Activated CD4-positive, alpha-beta T cell treated with anti-CD3 and anti-CD28 coated beads, Interleukin-2, amount 50 U/mL, for 16 hours (primary cell): ENCODE results near the gene TCTN1.
"Not testable (repeated sequence)": the region's sequence is repeated elsewhere in the genome, so short reads cannot be mapped to it uniquely, and the experiment has no call there.

Experiments
- DNase-seq: peaks from one replicate; pipeline ENCODE4 v3.0.0-alpha.2; 2020

TCTN1 gene

DNA sequence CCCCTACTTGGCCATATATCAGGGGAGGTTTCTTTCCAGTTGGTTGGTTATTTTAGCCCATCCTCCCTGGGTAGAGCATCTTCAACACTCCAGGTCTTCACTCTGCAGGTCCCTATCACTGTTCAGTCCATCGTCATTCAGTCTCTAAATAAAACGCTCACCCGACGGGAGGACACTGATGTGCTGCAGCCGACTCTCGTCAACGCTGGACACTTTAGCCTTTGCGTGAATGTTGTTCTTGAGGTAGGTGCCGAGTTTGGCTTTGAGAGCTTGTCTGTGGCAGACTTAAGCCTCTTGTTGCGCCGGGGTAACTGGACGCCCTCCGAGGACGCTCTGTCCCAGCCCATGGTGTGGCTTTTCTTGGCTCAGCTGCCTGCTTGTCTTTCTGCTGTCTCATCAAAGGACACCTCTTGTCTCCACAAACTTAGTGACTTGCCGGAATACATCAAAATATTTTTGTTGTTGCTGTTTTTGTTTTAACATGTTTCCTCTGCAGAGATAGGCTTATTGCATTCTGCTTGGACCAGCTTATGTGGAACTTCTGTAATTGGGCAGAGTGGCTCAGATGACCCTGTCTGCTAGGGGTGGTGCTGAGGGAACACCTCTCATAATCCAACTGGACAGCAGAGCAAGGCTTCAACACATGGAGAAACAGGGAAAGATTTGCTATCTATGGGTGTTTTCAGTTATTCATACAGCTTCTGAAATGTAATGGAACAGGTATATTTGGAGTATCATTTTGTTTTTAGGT, 26.5 kb downstream of the TCTN1 start:
- no peak for DNase-seq

DNA sequence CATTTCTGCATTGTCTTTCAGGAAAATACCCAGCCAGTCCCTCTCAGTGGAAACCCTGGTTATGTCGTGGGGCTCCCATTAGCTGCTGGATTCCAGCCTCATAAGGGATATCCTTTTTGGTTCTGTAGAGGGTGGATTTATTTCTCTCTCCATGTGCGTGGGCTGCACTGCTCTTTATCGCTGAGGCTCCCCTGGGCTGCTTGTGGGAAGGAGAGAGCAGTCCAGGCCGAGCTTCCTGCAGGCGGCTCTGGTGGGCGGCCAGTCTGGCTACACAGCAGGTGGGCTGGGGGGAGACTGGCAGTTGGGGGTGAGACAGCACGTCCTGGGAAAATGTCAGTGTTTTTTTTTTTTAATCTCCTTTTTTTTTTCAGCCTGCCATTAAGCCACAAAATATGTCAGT, 27.6 kb downstream of the TCTN1 start:
- no peak for DNase-seq

DNA sequence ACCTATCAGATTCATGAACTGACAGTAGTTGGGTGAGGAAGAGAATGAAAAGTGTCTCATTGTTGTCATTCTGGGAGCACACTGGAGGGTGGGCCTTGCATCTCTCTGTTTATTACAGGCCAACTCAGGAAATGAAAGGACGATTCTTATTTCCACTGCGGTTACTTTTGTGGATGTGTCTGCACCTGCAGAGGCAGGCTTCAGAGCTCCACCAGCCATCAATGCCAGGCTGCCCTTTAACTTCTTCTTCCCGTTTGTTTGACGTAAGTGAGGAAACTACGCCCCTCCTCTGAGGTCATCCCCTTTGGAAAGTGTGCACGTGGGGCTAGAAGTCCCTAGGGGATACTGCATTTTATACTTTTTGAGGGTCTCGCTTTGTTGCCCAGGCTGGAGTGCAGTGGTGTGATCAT, 33.7 kb downstream of the TCTN1 start:
- peak; percentile 30 for DNase-seq

DNA sequence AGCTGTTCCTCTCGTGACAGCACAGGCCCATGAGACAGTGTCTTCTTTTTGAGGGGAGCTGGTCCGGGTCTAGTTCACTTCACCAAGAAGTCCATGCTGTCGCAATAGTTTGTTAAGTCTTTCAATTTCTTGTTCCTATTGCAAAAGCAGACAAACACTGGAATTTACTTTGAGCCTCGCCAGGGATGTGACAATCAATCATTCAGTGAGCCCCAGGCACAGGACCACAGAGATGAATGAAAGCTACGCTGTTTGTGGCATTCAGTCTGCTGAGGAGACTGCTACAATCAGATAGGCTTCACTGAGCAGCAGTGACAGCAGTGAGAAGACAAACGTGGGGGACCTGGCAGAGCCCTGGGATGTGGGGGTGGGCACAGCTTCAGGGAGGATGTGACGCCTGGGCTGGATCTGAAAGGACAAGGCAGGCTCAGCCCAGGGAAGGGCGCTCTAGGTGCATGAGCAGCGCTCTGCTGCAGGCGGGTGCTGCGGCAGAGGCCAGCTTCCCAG, 35.5 kb downstream of the TCTN1 start:
- DNase-seq: no peak

DNA sequence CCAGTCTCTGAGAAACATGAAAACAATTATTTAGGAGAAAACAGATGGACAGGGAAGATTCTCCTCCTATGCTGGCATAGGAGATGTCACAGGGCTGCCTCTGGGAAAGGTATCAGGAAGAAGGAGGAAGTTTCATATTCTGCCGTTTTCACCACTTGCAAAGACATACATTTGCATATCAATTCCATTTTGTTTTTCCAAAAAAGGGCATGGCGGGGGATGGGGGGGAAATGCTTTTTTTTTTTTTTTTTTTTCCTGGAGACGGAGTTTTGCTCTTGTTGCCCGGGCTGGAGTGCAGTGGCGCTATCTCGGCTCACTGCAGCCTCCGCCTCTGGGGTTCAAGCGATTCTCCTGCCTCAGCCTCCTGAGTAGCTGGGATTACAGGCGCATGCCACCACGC, 40.3 kb downstream of the TCTN1 start:
- DNase-seq: not testable (repeated sequence)

DNA sequence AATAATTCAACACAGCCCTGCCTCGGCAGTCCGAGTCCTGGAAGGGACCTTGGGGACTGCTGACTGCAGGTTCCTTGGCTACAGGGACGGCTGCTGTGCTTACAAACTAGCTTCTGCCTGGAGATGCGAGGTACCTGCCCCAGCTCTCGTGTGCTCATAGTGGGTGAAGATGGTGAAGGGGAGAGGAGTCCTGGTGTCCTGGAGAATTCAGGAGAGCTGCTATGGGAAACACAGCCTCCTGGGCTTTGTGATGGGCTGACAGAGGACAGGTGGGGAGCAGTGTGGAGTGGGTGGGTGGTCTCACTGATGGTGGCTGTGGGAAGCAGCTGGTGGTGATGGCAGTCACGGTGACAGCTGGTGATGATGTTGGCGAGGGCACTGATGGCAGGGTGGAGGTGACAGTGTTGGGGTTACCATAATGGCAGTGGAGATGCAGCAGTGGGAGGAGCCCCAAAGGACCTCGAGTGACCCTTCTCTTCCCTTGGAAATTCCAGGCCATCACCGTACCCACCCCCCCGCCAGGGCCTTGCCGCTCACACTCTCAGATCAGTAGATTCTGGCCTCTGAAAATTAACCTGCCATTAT, 42.2 kb downstream of the TCTN1 start:
- no peak for DNase-seq

DNA sequence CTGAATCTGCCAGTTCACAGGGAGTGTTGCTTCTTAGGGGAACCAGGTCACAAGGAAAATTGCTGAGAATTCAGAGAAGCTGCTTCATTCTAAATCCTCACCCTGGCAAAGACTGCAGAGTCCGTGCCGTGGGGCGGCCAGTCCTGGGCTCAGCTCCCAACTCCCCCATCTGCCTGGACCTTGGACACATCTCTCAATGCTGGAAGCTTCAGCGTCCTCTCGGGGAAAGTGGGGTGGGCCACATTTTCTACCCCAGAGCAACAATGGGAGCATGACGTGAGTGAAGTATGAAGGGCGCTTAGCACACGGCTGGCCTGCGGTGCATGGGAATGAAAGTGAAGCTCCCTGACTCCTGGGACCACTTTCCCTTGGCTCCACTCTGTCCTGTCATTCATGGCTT, 43.8 kb downstream of the TCTN1 start:
- no peak for DNase-seq

DNA sequence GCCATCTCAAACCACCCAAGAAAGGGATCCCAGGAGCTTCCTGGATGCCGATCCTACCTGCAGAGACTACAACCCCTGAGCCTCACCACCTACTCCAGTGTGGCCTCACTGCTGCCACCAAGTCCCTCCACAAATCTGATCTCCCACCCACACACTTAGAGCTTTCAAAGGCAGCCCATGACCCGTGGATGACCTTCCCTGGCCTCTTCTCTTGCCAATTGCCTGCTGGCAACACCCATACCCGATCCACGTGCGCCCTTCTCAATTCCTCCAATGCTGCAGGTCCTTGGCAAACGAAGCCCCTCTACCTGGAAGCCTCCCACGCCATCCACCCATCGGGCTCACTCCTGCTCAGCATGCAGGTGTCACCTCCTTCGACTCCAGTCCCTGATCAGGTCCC, 44.3 kb downstream of the TCTN1 start:
- no peak for DNase-seq

DNA sequence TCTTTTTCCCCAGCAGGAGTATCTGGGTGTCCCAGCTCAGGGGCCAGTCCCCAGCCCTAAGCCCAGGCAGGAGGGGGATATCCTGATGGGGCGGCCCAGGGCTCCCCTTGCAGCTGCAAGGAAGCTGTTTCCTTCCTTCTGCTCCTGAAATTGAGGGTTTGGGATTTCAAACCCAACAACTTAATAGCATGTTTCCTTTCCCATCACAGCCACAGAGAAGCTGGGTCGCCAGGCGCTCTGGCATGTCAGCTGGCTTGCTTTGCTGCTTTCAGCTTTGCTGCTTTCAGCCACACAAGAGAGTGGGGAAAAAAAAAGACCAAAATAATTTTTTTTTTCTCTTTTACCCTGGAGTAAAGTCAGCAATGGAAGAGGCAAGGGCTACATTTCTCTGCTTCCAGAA, 44.9 kb downstream of the TCTN1 start:
- DNase-seq: no peak

DNA sequence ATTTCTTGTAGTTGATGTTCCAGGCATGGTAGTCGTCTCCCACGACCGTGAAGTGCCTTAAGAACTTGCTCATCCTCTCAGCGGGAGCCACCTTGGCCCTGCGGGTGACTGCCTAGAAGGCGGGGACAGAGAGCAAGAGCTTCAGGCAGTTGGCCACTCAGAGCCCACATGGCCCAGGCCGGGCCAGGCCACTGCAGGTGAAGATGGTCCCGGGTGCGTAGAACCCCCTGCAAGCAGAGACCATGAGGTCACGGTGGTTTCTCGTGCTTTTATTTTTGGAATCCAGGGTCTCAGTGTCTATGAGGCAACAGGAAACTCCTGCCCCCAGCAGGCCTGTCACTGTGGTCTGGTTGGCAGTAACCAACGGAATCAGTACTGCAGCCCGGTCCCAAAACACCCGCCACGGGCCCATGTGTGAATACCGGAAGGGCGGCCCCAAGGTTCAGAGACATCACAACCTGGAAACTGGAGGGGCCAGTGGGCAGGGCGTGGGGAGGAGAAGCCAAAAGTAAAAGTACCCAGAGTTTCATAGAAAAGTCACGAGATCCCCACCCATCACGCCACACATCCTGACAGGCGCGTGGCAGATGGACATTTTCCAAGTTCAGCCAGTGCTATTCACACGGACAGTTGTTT, 47.5 kb downstream of the TCTN1 start:
- peak; percentile 43 for DNase-seq

DNA sequence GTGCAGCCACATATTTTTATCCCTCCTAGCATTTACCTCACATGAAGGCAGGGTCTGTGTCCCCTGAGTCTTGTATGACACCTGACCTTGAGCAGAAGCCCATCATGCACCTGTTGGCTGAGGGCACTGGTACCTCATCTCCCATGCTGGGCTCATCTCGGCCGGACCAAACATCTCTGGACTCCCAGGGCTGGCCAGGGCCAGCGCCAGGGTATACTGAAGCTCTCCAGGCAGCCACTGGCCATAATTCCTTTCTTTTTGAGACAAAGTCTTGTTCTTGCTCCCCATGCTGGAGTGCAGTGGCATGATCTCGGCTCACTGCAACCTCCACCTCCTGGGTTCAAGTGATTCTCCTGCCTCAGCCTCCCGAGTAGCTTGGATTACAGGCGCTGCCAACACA, 53.0 kb downstream of the TCTN1 start:
- no peak for DNase-seq

DNA sequence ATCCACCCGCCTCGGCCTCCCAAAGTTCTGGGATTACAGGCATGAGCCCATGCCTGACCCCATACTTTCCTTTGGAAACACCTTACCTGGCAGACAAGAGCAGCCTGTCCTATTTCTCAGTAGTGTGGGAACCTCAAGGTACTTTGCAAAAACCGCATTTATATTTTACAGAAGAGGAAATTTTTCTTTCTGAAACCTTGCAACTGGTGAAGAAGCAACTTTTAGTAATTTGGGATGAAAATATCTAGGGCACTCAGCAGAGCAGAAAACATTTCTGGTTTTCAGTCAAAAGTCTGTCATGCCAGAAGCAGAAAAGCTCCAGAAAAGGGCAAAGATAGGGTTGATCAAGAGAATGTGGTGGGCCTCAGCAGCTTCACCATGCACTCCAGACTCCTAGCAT, 53.7 kb downstream of the TCTN1 start:
- DNase-seq: no peak

DNA sequence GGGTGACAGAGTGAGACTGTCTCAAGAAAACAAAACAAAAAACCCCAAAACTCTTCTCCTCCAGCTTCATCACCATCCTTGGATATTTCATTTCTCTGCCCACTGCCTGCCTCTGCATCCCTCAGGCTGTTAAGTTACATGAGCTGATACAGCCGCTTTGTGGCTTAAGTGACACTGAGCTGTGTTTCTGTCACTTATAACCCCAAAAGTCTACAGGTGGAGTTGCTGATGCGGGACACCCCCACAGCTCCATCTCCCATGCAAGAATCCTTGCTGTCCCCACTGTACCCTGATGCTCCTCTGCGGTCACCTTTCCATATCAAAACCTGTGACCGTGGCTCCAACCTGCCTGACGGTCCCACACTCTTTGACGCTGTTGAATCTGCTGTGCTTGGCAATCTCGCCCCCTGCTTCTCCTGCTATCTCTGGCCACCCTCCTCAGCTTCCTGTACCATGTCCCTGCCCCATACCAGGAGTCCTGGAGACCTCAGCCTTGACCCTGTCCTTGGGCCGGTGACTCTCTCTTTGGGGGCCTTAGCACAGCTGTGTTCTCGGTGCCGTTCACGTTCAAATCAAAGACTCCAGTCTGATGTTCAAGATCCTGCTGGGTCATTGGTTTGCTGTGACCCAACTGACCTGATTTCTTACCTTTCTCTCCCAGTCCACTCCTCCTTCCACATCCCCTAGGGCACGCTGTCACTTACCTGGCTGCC, 54.7 kb downstream of the TCTN1 start:
- no peak for DNase-seq

DNA sequence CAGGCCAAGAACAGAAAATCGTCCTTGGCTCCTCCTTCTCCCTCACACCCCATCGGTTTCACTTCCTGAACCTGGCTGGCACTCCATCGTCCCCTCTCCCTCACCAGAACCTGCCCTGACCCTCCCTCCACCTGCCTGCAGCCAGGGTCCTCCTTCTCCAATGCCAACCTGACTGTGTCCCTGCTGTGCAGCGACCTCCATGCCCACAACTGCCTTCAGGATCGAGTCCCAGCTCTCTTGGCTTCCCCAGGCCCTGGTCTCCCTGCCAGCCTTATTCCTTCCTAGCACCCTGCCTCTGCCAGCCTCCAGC, 55.2 kb downstream of the TCTN1 start:
- DNase-seq: no peak

DNA sequence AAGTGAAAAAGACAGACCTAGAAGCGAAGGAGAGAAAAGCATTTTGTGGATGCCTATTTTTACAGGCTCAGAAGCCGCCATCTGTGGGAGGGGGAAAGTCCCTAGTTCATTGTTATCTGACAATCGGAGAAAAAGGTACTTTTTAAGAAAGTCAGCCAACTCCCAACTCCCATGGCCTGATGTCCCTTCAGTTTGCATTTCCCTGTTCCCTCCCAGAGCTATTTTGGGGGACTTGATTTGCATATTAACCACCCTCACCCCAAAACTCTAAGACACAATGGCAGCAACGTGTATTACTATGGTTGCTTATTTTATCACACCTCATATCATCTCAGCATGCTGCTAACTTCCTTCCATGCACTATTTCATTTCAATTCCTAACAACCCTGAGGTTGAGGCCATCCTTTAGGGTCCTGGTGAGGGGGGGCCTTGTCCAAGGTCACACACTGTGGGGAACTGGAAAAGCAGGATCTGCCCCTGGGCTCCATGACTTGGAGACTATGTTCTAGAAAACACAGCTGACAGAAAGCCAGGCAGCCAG, 56.3 kb downstream of the TCTN1 start:
- DNase-seq: peak; percentile 44

DNA sequence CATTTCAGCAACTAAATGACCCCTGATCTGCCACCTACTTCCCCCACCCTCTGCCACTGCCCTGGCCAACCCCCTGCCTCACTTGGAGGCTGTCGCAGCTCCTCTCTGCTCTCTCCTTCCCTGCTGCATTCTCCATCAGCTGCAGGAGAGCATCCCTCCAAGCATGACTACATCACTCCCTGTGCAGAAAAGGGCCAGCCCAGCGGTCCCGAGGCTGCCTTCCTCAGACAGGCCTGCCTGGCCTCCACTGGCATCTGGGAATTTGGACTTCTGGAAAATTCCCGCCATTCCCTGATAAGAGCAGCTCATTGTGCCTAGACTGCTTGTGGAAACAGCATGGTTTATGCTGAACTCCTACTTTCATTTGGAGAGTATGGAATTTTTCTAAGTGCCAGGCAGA, 62.2 kb downstream of the TCTN1 start:
- no peak for DNase-seq

DNA sequence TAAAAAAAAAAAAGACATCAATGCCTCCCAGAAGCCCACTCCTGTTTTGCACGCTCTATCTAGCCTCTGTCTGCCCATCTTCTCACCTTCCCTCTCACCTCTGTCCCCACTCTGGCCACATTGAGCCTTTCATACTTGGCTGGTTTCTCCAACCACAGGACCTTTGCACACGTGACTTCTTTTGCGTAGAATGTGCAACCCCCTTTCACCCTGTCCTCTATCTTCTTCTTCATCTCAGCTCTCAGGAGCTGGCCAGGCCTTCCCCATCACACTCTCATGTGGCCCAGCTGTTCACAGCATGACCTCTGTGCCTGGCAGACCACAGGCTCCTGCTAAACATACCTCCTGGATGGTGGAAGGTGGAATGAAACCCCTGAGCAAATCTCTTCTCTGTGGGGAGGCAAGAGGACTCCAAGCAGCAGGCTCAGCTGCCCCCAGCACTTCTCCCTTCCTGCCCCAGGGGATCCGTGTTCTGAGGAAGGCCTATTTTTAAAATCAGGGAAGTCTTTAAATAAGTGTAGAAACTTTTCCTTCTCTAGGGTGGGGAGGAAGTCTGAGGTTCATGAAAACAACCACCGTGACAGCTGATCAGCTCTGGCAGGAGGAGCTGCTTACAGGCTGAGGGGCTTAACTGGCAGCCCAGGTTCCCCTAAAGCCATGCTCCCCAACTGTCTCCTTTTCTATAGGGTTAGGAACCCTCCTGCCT, 63.4 kb downstream of the TCTN1 start:
- no peak for DNase-seq

DNA sequence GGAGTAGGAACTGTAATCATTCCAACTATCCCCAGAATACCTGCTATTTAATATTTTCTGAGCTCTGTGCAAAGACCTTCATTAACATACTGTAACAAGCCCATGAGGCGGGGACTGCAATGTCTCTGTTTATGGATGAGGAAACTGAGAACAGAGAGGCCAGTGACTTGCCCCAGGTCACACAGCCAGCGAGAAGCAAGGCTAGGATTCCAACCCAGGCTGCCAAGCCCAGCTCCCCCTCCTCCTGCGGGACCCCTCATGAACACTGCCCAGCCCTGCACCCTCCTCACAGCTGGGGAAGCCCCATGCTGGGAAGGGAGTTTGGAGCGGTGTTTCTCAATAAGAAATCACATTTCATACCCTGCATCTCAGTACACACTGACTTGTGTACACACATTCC, 64.1 kb downstream of the TCTN1 start:
- DNase-seq: no peak

DNA sequence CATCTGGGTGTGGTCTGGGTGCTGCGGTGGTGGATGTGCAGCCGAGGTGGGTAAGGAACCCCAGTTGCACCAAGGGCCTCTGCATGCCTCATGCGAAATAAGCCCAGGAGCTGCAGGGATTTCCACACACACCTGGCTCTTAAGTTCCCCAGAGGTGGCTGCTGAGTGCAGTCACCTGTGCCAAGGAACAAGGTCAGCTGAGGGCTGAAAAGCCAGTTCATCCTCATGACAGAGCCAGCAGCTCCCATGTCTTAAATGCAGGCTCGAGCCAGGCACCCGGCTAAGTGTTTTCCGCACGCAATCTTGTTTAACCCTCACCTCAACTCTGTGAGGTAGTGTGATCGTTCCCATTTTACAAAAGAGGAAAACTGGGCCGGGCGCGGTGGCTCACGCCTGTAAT, 65.3 kb downstream of the TCTN1 start:
- DNase-seq: no peak

DNA sequence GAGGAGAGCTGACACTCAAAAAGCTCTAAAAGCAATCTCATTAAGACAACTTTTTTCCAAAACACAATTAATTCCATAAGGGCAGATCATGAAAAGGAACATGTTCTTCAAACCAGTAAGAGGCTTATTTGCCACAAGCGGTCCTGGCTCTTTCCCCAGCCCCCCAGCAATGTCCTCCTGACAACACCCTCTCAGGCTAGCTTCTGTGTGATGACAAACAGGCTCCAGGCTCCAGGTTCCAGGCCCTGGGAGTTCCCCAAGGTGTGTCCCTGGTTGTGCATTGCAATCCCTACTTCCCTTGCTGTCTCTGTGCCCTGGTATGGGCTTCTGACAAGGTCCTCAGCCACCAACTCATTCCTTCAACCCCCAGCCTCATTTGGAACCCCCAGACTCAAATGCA, 66.1 kb downstream of the TCTN1 start:
- DNase-seq: no peak

DNA sequence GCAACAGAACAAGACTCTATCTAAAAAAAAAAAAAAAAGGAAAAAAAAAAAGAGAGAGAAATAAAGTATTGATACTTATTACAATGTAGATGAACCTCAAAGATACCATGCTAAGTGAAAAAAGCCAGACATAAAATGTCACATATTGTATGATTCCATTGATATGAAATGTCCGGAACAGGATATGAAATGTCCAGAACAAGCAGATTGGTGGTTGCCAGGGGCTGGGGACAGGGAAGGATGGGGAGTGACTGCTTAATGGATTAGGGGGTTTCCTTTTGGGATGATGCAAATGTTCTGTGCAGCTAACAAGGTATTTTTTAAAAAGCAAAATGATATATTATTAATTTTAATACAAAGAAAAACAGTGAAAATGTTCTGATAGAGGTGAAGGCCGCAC, 70.0 kb downstream of the TCTN1 start:
- DNase-seq: no peak

DNA sequence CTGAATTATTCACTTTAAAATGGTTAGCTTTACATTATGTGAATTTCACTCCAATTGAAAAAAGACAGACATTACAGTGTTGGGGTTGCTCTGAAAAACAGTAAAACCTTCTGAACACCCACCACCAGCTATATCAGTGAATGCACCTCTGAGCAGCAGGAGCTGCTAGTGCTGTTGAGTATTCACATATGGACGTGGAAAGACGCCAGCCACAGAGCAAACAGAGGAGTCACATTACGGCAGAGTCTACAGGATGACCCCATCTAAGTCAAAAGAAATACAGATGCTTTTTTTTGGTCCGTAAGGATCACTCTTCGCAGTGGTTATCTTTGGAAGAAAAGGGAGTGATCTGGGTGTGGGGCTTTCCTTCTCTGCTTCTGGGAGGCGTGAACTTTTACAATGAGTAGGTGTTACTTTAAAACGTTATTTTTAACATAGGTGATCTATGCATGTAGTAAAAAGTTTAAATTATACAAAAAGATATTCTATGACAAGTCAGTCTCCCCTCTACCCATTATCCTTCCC, 70.4 kb downstream of the TCTN1 start:
- DNase-seq: no peak
